NT2/D1 (cell line): ENCODE measurements around the gene ARMH1.

Source experiments
- SUZ12 ChIP-seq: IDR thresholded peaks from 2 replicates; pipeline ENCODE4 v1.6.1; 2011; ENCODE audit not compliant: insufficient read length, insufficient read depth; ENCODE audit errors: extremely low read depth
- ZNF274 ChIP-seq: IDR thresholded peaks from 2 replicates; pipeline ENCODE4 v1.6.1; 2011; ENCODE audit warnings: mild to moderate bottlenecking, low read depth, low read length

DNA sequence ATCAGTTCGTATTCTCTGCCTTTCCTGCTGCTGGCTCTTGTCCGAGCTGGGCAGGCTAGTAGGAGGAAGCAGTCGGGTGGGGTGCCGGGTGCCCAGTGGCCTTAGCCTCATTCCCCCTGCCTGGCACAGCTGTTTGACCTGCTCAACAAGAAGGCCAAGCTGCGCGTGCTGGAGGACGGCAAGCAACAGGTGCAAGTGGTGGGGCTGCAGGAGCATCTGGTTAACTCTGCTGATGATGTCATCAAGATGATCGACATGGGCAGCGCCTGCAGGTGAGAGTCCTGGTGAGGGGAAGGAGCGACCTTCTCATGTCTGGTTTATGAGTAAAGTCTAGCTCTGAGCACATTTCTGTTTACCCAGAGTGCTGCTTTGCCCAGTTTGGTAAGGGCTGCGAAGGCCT, 84.6 kb downstream of the ARMH1 start:
- TF ChIP-seq ZNF274: no peak
- TF ChIP-seq SUZ12: no peak
